Tibial artery (tissue), 4 donors: Measurements from ENCODE around the gene GADD45A.
"Not testable (repeated sequence)": the region's sequence is repeated elsewhere in the genome, so short reads cannot be mapped to it uniquely, and the experiment has no call there.

Source experiments
- DNase-seq, 2 donors: peaks; one replicate each; pipeline ENCODE4 v3.0.0-alpha.2; 2019
- H3K27ac ChIP-seq, 2 donors: fragments of 200-600 bp; sonication (generic) in 1 of 2; 1 replicate in 1 of 2; 2 replicates in 1 of 2; pipeline ENCODE4 v1.5.1; 2018 to 2019; ENCODE audit warnings: mild to moderate bottlenecking in 1 of 2
- H3K27me3 ChIP-seq, 2 donors: fragments of 200-600 bp; sonication (generic) in 1 of 2; one replicate each; pipeline versions ENCODE4 v1.5.1 to v1.6.0; 2016 to 2019
- H3K36me3 ChIP-seq, 3 donors: fragments of 200-600 bp; sonication (generic) in 2 of 3; one replicate each; pipeline ENCODE4 v1.5.1; 2016 to 2019; ENCODE audit warnings: mild to moderate bottlenecking in 2 of 3
- H3K4me1 ChIP-seq, 4 donors: fragments of 200-600 bp; sonication (generic) in 2 of 4; 1 replicate in 3 of 4; 2 replicates in 1 of 4; pipeline ENCODE4 v1.5.1; 2016 to 2019
- H3K4me3 ChIP-seq, 2 donors: fragments of 200-600 bp; sonication (generic) in 1 of 2; 1 replicate in 1 of 2; 2 replicates in 1 of 2; pipeline ENCODE4 v1.5.1; 2018 to 2019; ENCODE audit warnings: mild to moderate bottlenecking in 2 of 2
- H3K9me3 ChIP-seq, 3 donors: fragments of 200-600 bp; sonication (generic) in 1 of 3; one replicate each; pipeline ENCODE4 v1.5.1; 2016 to 2019
- intact Hi-C: fragments of 100-400 bp; cut with DNase I; formaldehyde crosslinking; loops from one replicate; pipeline ENCODE4 v1.15.0; 2023; ENCODE audit warnings: low total_unique reads
- TF ChIP-seq, protein P1 (sequence below), 2 experiments: fragments of 200-600 bp in 1 of 2; fragments of 450-650 bp in 1 of 2; IDR thresholded peaks; one replicate each; pipeline ENCODE4 v1.5.1; 2017 to 2019; ENCODE audit warnings: antibody characterized with exemption in 2 of 2, mild to moderate bottlenecking in 1 of 2, moderate library complexity in 1 of 2

Gene GADD45A

DNA sequence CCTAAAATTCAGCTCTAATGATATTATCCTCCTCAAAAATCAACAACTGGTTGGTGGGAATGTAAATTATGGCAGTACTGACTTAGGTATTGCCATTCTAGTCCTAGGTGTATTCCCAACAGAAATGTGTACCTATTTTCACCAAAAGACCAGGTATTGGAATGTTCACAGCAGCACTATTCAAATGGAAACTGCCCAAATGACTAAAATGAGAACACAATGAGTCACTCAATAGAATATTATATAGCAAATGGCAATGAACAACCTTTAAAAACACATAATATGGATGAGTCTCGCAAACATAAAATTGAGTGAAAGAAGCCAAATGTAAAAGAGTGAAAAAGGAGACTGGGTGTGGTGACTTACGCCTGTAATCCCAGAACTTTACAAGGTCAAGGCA lies 44.9 kb downstream of the GADD45A start:
- no peak for DNase-seq
- no peak overlapping the region for H3K27ac ChIP-seq
- TF ChIP-seq, protein P1, sequence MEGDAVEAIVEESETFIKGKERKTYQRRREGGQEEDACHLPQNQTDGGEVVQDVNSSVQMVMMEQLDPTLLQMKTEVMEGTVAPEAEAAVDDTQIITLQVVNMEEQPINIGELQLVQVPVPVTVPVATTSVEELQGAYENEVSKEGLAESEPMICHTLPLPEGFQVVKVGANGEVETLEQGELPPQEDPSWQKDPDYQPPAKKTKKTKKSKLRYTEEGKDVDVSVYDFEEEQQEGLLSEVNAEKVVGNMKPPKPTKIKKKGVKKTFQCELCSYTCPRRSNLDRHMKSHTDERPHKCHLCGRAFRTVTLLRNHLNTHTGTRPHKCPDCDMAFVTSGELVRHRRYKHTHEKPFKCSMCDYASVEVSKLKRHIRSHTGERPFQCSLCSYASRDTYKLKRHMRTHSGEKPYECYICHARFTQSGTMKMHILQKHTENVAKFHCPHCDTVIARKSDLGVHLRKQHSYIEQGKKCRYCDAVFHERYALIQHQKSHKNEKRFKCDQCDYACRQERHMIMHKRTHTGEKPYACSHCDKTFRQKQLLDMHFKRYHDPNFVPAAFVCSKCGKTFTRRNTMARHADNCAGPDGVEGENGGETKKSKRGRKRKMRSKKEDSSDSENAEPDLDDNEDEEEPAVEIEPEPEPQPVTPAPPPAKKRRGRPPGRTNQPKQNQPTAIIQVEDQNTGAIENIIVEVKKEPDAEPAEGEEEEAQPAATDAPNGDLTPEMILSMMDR (IDR thresholded peaks at IDR 0.05): no peak
- intact Hi-C loops: no loop called here
- no peaks in the 10 kb centered on the region for H3K27me3 ChIP-seq
- no peak overlapping the region for H3K4me3 ChIP-seq
- H3K36me3 ChIP-seq: no peaks in the 10 kb centered on the region
- H3K9me3 ChIP-seq: no peaks in the 10 kb centered on the region
- H3K4me1 ChIP-seq: peaks cover 3 to 54% (median 32%) of the 10 kb centered on the region in 4 donors

DNA sequence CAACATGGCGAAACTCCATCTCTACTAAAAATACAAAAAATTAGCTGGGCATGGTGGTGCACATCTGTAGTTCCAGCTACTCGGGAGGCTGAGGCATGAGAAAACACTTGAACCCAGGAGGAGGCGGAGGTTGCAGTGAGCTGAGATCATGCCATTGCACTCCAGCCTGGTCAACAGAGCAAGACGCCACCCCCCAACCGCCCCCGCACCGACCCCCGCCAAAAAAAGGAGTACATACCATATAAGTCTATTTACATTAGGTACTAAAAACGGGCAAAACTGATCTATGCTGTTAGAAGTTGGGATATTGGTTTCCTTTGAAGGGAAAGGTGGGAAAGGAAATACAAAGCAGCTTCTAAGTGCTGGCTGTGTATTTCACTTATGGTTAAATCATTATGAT lies 45.3 kb downstream of the GADD45A start:
- H3K36me3 ChIP-seq, H3K4me3 ChIP-seq, H3K27ac ChIP-seq, H3K27me3 ChIP-seq, intact Hi-C loops, H3K9me3 ChIP-seq, DNase-seq: not testable (repeated sequence)
- H3K4me1 ChIP-seq: peaks cover 3 to 54% (median 32%) of the 10 kb centered on the region in 4 donors

DNA sequence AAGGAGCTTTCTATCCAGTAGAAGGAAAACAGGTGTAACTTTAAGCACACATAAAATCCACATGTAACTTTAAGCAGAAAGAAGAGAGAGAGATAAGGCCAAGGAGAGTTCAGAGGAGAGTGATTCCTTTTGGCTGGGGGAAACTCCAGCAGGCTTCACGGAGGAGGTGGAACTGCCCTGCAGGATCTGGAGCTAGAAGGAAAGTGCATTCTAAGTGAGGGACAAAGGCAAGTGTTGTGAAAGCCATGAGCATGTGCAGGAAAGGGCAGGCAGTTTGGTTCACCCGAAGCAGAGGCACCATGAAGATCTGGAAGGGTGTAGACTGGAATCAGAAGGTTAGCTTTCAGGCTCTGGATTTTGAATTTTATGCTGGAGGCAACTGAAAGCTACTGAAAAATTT lies 46.3 kb downstream of the GADD45A start:
- Histone ChIP-seq H3K9me3 (no peaks in the 10 kb centered on the region), H3K36me3 (no peaks in the 10 kb centered on the region), H3K4me1 (peaks cover 3 to 54% (median 42%) of the 10 kb centered on the region in 4 donors), H3K27ac (no peak overlapping the region), H3K27me3 (no peaks in the 10 kb centered on the region), H3K4me3 (no peak overlapping the region)
- intact Hi-C loops: no loop called here
- DNase-seq: no peak
- TF ChIP-seq, protein P1 (IDR thresholded peaks at IDR 0.05): no peak

- intact Hi-C loops: no loop called here
- H3K9me3 ChIP-seq: no peaks in the 10 kb centered on the region
- no peaks in the 10 kb centered on the region for H3K27me3 ChIP-seq
- DNase-seq: peak in 1 of 2 donors; percentile 80
- no peak overlapping the region for H3K4me3 ChIP-seq
- no peaks in the 10 kb centered on the region for H3K36me3 ChIP-seq
- H3K4me1 ChIP-seq: peaks cover 3 to 58% (median 54%) of the 10 kb centered on the region in 4 donors
- TF ChIP-seq, protein P1 (IDR thresholded peaks at IDR 0.05): no peak
- peak overlapping the region; percentile 72 to 74 for H3K27ac ChIP-seq
These were observed 47.8 kb downstream of the GADD45A start for GRCh38 chr1:67732750-67733151.

GRCh38 chr1:67733681-67734322 lies 48.8 kb downstream of the GADD45A start:
- intact Hi-C loops: no loop called here
- H3K4me3 ChIP-seq: no peak overlapping the region
- peaks cover 3 to 69% (median 59%) of the 10 kb centered on the region in 4 donors for H3K4me1 ChIP-seq
- no peaks in the 10 kb centered on the region for H3K9me3 ChIP-seq
- TF ChIP-seq, protein P1 (IDR thresholded peaks at IDR 0.05): no peak
- H3K27ac ChIP-seq: peak overlapping the region; percentile 67 to 74
- H3K36me3 ChIP-seq: no peaks in the 10 kb centered on the region
- DNase-seq: no peak
- no peaks in the 10 kb centered on the region for H3K27me3 ChIP-seq

DNA sequence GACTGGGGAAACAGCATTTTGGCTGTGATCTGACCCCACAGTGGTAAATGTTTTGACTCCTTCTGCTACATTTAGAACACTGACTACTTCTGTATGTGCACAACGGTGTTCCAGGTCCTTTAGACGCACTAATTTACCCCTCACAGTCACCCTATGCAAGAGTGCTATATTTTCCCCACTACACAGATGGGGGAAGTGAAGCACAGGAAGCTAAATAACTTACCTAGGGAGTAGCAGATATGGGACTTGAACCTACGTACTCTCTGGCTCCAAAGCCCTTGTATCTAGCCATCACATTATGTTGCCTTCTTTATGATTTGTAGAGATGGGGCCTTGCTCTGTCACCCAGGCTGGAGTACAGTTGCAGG lies 49.3 kb downstream of the GADD45A start:
- DNase-seq: no peak
- Histone ChIP-seq H3K27me3 (no peaks in the 10 kb centered on the region), H3K9me3 (no peaks in the 10 kb centered on the region), H3K27ac (peak overlapping the region; percentile 67 to 74), H3K4me1 (peaks cover 3 to 74% (median 61%) of the 10 kb centered on the region in 4 donors), H3K4me3 (no peak overlapping the region), H3K36me3 (no peaks in the 10 kb centered on the region)
- intact Hi-C loops: no loop called here
- TF ChIP-seq, protein P1 (IDR thresholded peaks at IDR 0.05): no peak
